HL-60 (cell line): ENCODE data around the gene NCOA3.

Experiments
- CTCF ChIP-seq: IDR thresholded peaks from one replicate; pipeline ENCODE4 v1.5.1; 2011; ENCODE audit warnings: low read length, control low read depth, inconsistent platforms; ENCODE audit not compliant: insufficient read depth
- POLR2AphosphoS5 ChIP-seq: IDR thresholded peaks from 2 replicates; pipeline ENCODE4 v1.6.1; 2012; ENCODE audit warnings: low read depth
- REST ChIP-seq: IDR thresholded peaks from 2 replicates; pipeline ENCODE4 v1.6.1; 2012; ENCODE audit warnings: low read depth; ENCODE audit not compliant: insufficient replicate concordance

- TF ChIP-seq POLR2AphosphoS5 (peak; percentile 43; the same call in 1 of the 2 replicates), CTCF (no peak), REST (no peak)
These were observed 33.2 kb upstream of the NCOA3 start for GRCh38 chr20:47468290-47469050.
